ENCODE data around the gene KLHL22. TPM values are rescaled to one million over a fixed set of nuclear protein-coding genes. Genes with fewer than 3 reads are reported as not detected.

KLHL22 gene
- total and polyA plus RNA-seq, 2 of the 4 experiments (the other 2 are of a cell fraction), result 27.1 to 30.1 TPM

DNA sequence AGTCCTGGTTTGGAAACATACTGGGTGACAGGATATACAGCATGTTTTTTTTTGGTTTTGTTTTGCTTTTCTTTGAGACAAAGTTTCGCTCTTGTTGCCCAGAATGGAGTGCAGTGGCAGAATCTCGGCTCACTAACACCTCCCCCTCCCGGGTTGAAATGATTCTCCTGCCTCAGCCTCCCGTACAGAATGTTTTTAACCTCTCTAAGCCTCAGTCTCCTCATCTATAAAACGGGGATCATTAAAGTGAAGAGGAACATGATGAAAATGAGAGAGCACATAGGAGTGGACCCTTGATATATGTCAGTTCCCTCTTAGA is 29.9 kb downstream of the KLHL22 start:
- ATAC-seq (ENCODE audit: low read depth) (no peak), DNase-seq (no peak)
- H2AFZ ChIP-seq (replicated peaks; ENCODE audit: low read length, poor library complexity), result no peak overlapping the region
- CTCF ChIA-PET, result no interaction called here
- no peak overlapping the region for H3K4ac ChIP-seq (ENCODE audit: low read depth, low read length)
- no peak overlapping the region for H2AK5ac ChIP-seq (ENCODE audit: low read depth, low read length)
- no peaks in the 10 kb centered on the region for H3K9me3 ChIP-seq (ENCODE audit: control insufficient read depth, insufficient read depth, low read length)
- no peaks in the 10 kb centered on the region; the same call in 1 of the 2 replicates for H4K20me1 ChIP-seq (ENCODE audit: insufficient read depth, low read length)
- H3K14ac ChIP-seq (replicated peaks; ENCODE audit: low read depth, low read length), result no peak overlapping the region
- POLR2A ChIA-PET (ENCODE audit: unreplicated experiment), result no interaction called here
- no peak overlapping the region for H2BK15ac ChIP-seq (ENCODE audit: low read depth, low read length)
- H3K4me3 ChIP-seq (ENCODE audit: insufficient read depth, low read depth, low read length), result no peak overlapping the region
- dilution Hi-C loops (cut with HindIII; ENCODE audit: low sequenced_read_pairs, unreplicated experiment) (no loop called here), intact Hi-C loops (cut with micrococcal nuclease) (no loop called here), in situ Hi-C loops (cut with MboI; ENCODE audit: low sequenced_read_pairs) (loop anchor here (10.0 kb wide), 1 partner anchor 51 kb away; no protein-coding TSS in a partner anchor)
- TF ChIP-seq POLR2A (IDR thresholded peaks at IDR 0.05; ENCODE audit: low read depth, low read length), result no peak
- TF ChIP-seq BHLHE40 (IDR thresholded peaks at IDR 0.05; ENCODE audit: low read depth, low read length), result no peak
- no peak for TF ChIP-seq CEBPB (IDR thresholded peaks at IDR 0.05; ENCODE audit: low read depth, low read length)
- TF ChIP-seq, protein P1, sequence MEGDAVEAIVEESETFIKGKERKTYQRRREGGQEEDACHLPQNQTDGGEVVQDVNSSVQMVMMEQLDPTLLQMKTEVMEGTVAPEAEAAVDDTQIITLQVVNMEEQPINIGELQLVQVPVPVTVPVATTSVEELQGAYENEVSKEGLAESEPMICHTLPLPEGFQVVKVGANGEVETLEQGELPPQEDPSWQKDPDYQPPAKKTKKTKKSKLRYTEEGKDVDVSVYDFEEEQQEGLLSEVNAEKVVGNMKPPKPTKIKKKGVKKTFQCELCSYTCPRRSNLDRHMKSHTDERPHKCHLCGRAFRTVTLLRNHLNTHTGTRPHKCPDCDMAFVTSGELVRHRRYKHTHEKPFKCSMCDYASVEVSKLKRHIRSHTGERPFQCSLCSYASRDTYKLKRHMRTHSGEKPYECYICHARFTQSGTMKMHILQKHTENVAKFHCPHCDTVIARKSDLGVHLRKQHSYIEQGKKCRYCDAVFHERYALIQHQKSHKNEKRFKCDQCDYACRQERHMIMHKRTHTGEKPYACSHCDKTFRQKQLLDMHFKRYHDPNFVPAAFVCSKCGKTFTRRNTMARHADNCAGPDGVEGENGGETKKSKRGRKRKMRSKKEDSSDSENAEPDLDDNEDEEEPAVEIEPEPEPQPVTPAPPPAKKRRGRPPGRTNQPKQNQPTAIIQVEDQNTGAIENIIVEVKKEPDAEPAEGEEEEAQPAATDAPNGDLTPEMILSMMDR (conservative IDR thresholded peaks at IDR 0.05; ENCODE audit: low read depth, low read length), result no peak
- no peak for TF ChIP-seq FOS (IDR thresholded peaks at IDR 0.05; ENCODE audit: low read depth, low read length)
- no peak for TF ChIP-seq RAD21 (IDR thresholded peaks at IDR 0.05; ENCODE audit: low read length)
- no peak for TF ChIP-seq RFX5 (IDR thresholded peaks at IDR 0.05; ENCODE audit: low read depth, low read length)
- TF ChIP-seq, protein P2, sequence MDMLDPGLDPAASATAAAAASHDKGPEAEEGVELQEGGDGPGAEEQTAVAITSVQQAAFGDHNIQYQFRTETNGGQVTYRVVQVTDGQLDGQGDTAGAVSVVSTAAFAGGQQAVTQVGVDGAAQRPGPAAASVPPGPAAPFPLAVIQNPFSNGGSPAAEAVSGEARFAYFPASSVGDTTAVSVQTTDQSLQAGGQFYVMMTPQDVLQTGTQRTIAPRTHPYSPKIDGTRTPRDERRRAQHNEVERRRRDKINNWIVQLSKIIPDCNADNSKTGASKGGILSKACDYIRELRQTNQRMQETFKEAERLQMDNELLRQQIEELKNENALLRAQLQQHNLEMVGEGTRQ (IDR thresholded peaks at IDR 0.05; ENCODE audit: low read depth, low read length), result no peak
- TF ChIP-seq, protein P3, sequence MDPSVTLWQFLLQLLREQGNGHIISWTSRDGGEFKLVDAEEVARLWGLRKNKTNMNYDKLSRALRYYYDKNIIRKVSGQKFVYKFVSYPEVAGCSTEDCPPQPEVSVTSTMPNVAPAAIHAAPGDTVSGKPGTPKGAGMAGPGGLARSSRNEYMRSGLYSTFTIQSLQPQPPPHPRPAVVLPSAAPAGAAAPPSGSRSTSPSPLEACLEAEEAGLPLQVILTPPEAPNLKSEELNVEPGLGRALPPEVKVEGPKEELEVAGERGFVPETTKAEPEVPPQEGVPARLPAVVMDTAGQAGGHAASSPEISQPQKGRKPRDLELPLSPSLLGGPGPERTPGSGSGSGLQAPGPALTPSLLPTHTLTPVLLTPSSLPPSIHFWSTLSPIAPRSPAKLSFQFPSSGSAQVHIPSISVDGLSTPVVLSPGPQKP (IDR thresholded peaks at IDR 0.05; ENCODE audit: borderline replicate concordance, low read depth, low read length), result no peak
- TF ChIP-seq SMC3 (IDR thresholded peaks at IDR 0.05; ENCODE audit: low read depth, low read length), result no peak
- TF ChIP-seq MAZ (IDR thresholded peaks at IDR 0.05; ENCODE audit: borderline replicate concordance, low read depth, low read length), result no peak
- no peak for TF ChIP-seq MAFK (IDR thresholded peaks at IDR 0.05; ENCODE audit: low read depth, low read length)
- no peak for TF ChIP-seq MXI1 (IDR thresholded peaks at IDR 0.05; ENCODE audit: borderline replicate concordance, low read depth, low read length)
- TF ChIP-seq NFE2L2 (IDR thresholded peaks at IDR 0.05; ENCODE audit: low read depth, low read length), result no peak
- H3K23ac ChIP-seq (ENCODE audit: low read depth, low read length), result no peak overlapping the region
- no peaks in the 10 kb centered on the region for H3K27me3 ChIP-seq (ENCODE audit: control insufficient read depth, insufficient read depth, low read length)
- no peak overlapping the region for H3K9ac ChIP-seq (ENCODE audit: low read depth, low read length)
- no peak overlapping the region for H2BK20ac ChIP-seq (ENCODE audit: low read depth, low read length)
- 0 out of 2 replicates have a peak, but pooled peaks cover 3% of the 10 kb centered on the region for H3K9me1 ChIP-seq (ENCODE audit: insufficient read depth, low read length)
- peaks cover 43% of the 10 kb centered on the region for H3K36me3 ChIP-seq (ENCODE audit: control insufficient read depth, insufficient read depth, low read length)
- no peak overlapping the region for H2BK5ac ChIP-seq (ENCODE audit: low read depth, low read length, poor library complexity, severe bottlenecking)
- no peak overlapping the region for H2AK9ac ChIP-seq (replicated peaks; ENCODE audit: low read depth, low read length, poor library complexity)
- H4K91ac ChIP-seq (ENCODE audit: insufficient read depth, low read depth, low read length), result no peak overlapping the region
- H3K56ac ChIP-seq (ENCODE audit: extremely low read depth, insufficient read depth, low read length), result no peak overlapping the region
- no peaks in the 10 kb centered on the region for H3K4me1 ChIP-seq (ENCODE audit: control insufficient read depth, insufficient read depth, low read length)
- H3K4me2 ChIP-seq (ENCODE audit: low read depth, low read length), result no peak overlapping the region
- H4K5ac ChIP-seq (ENCODE audit: low read depth, low read length), result no peak overlapping the region
- no CpG with 5 or more reads among the region's 5 CpGs for WGBS, 2 experiments (ENCODE audit: extremely low coverage in 2 of 2, insufficient read length in 1 of 2)
- BruUV-seq (replicated peaks), result no TSS peak
- H4K8ac ChIP-seq (ENCODE audit: low read depth in 2 of 2, low read length in 2 of 2), result no peak overlapping the region
- no peak overlapping the region for H2BK120ac ChIP-seq (ENCODE audit: low read depth, low read length)
- H3K27ac ChIP-seq (ENCODE audit: insufficient read depth, low read length), result no peak overlapping the region
- H3K79me1 ChIP-seq (ENCODE audit: low read depth in 1 of 2, low read length in 2 of 2), result 0 out of 4 replicates have a peak, but pooled peaks cover 0 to 6% of the 10 kb centered on the region in 2 experiments
- no peak overlapping the region for H3K18ac ChIP-seq (ENCODE audit: low read depth, low read length)

All from IMR-90 (cell line).